GM21367 (cell line): Measurements from ENCODE around the gene UNK.
"Not testable (repeated sequence)": the region's sequence is repeated elsewhere in the genome, so short reads cannot be mapped to it uniquely, and the experiment has no call there.

Source experiments
- ATAC-seq: cut with Tn5 transposase; IDR thresholded peaks from one replicate; pipeline ENCODE4 v1.9.1; 2021; ENCODE audit not compliant: unreplicated experiment

The UNK gene

DNA sequence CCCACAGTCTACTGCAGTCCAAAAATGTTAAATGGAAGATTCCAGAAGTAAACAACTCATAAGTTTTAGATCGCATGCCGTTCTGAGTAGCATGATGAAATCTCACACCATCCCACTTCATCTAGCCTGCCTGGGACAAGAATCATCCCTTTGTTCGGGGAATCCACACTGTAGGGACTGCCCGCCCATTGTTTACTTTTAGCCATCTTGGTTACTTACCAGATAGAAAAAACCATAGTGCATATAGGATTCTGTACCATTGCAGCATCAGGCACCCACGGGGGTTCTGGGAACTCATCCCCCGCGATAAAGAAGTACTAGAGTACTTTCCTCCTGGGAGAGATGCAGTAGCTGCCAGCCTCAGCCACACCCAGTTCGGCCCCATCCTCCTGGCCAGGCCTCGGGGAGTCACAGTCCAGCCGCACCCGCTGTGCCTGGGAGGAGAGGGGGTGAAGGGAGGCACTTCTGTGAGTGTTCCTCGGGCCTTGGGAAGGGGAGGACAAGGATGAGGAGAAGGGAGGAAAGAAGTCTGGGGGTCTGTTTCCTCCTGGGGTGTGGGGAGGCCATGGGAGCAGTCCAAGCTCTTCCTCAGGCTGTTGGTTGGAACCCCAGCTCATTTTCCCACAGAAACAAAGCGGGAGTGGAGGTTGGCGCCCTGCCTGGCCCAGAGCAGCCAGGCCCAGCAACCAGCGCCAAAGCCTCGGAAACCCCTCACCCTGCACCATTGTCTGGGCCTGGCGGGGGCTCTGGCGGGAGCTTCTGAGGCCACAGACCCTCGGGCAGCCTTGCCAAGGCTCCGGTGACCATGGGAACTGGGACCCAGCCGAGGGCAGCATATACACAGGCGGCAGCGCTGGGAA, 84.9 kb downstream of the UNK start:
- no peak for ATAC-seq

- ATAC-seq = not testable (repeated sequence)
Observed at GRCh38 chr17:75870228-75870627, 85.6 kb downstream of the UNK start.

DNA sequence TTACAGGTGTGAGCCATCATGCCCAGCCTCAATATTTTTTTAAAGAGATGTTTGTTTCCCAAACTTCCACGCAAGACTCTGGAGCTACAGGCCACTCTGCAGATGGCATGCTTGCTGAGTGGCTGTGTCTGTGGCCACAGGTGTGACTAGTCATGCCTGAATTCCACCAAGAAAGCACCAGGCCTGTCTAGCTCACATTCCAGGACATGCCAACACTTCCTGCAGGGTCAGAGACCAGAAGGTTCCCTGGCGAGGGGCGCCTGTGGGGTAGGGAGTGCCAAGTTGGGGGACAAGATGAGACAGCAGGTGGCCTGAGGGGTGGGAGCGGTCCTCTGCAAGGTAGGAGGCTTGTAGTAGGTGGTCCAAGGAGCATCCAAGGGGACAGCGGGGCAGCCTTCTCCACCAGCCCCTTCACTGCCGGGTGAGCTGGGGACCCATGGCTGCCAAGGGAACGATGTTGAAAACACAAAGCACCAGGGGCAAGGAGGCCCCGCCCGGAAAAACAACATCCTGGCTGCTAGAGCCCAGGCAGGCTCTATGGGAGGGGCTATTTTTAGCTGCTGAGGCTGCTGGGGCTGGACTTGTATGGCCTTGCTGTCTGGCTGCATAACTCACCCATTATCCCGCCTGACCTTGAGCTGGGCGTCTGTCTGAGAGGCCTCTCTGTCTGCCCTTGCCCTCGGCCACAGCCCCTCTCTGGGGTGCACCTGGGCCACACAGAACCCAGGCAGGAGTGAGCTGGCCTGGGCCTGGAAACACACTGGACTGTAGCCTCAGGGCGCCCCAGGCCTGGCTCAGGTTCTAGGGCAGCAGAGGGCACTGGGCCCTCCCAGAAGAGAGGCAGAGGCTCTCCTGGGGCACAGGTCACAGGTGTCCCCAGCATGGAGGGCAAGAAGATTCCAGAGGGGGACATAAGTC, 88.1 kb downstream of the UNK start:
- no peak for ATAC-seq

DNA sequence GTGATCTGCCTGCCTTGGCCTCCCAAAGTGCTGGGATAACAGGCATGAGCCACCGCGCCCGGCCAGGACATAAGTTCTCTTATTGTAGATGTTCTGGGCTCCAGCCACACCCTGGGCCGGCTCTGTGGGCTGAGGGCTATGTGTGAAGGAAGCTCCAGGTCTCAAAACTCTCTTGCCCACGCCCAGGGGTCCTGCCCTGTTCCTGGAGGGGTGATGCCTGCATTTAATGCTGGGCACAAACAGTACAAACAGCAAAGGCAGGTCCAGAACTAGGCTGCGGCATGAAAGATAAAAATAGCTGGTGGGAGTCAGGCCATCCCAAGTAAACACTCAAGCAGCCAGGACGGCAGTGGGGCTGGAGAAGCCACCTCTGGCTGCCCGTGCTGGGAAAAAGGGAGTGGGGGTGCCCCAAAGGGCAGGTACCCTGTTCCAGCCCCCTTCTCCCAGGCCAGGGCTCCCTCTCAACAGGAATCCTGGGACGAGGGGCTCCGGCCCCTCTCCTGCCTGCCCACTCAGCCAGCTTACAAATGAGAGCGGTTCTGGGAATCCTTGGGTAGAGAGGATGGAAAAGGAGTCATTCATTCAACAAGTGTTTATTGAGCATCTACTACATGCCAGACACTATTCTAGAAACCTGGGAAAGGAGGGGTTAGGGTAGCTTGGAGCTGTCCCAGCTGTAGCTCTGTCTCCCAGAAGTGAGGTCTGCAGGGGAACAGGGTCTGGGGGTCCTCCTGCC, 89.1 kb downstream of the UNK start:
- ATAC-seq = no peak

DNA sequence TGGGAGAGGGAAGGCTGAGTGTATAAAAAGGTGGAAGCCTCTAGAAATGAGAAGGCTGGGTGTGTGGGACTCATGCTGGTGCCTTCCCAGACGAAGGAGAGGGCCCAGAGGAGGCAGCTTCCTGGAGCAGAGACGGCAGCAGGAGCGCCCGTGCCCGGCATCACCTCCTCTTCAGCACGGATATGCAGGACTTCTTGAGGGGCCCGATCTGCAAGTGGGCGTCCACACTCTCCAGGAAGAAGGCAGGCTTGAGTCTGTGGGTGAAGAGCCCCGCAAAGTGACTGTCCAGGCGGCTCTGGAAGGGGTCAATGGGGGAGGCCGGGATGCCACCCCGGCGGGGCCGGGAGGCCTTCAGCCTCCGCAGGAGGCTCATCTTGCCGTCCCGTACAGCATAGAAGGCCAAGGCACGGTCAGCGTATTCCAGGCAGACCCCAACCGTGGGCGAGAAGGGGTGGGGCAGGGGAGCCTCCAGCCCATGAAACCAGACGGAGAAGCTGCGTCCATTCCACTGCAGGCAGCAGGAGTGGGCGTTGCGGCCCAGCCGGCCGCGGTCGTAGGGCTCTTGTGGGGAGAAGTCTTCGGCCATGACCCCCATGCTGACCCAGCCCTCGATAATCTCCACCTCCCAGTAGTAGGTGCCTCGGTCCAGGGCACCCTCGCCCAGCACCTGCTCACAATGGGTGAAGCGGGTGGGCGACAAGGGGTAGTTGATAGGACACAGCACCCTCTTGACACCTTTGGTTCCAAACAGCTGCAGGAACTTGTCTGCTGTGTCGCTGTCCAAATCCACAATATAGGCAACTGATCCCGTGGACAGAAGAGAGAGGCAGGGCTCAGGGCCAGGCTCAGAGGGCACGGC, 89.9 kb downstream of the UNK start:
- no peak for ATAC-seq
